Measurements from ENCODE around the gene PPP6R2.

DNA sequence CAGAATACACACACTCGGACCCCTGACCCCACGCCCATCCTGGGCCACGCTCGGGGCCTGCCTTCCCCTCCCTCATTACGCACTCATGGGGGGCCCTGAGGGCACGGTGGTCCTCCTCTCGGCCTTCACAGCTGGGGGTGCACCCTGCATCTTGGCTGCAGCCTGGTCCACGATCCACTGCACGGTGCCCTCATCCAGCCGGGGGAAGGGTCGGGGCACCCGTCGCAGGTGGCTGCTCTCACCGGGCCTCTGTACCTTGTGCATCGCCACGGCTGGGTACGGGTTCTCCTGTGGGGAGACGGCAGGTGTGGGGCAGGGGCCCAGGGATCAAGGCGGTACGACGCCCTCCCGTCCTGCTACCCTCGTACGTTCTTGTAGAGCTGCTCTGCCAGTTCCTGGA, 121.3 kb downstream of the PPP6R2 start:
- TF ChIP-seq, protein P1, sequence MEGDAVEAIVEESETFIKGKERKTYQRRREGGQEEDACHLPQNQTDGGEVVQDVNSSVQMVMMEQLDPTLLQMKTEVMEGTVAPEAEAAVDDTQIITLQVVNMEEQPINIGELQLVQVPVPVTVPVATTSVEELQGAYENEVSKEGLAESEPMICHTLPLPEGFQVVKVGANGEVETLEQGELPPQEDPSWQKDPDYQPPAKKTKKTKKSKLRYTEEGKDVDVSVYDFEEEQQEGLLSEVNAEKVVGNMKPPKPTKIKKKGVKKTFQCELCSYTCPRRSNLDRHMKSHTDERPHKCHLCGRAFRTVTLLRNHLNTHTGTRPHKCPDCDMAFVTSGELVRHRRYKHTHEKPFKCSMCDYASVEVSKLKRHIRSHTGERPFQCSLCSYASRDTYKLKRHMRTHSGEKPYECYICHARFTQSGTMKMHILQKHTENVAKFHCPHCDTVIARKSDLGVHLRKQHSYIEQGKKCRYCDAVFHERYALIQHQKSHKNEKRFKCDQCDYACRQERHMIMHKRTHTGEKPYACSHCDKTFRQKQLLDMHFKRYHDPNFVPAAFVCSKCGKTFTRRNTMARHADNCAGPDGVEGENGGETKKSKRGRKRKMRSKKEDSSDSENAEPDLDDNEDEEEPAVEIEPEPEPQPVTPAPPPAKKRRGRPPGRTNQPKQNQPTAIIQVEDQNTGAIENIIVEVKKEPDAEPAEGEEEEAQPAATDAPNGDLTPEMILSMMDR (IDR thresholded peaks at IDR 0.05), result no peak
- no peak for TF ChIP-seq EZH2 (IDR thresholded peaks at IDR 0.05)
